Measurements from ENCODE around the gene CHMP4B. TPM values are rescaled to one million over a fixed set of nuclear protein-coding genes. Genes with fewer than 3 reads are reported as not detected.

Gene CHMP4B
- total RNA-seq, 1 experiment from 2014 or later, result 203 TPM

- Mint-ChIP-seq H3K36me3 (ENCODE audit: insufficient read depth, unreplicated experiment) (no peaks in the 10 kb centered on the region), H3K4me1 (ENCODE audit: low read depth, unreplicated experiment) (no peaks in the 10 kb centered on the region), H3K4me3 (ENCODE audit: unreplicated experiment) (no peak overlapping the region), H3K27me3 (ENCODE audit: insufficient read depth, unreplicated experiment) (no peaks in the 10 kb centered on the region), H3K27ac (ENCODE audit: unreplicated experiment) (no peak overlapping the region), H3K9me3 (ENCODE audit: unreplicated experiment) (peaks cover 17% of the 10 kb centered on the region)
- Histone ChIP-seq H3K4me3 (ENCODE audit: low read depth, low read length) (no peak overlapping the region), H3K27me3 (replicated peaks; ENCODE audit: control insufficient read depth, insufficient read depth, low read length) (no peaks in the 10 kb centered on the region), H3K36me3 (ENCODE audit: control insufficient read depth, insufficient read depth, low read length) (no peaks in the 10 kb centered on the region), H3K4me1 (no peaks in the 10 kb centered on the region), H3K9me3 (peaks cover 26% of the 10 kb centered on the region)
- no peak for TF ChIP-seq CTCF (IDR thresholded peaks at IDR 0.05; ENCODE audit: insufficient read depth in 1 of 2, low read depth in 1 of 2, low read length in 1 of 2, severe bottlenecking in 1 of 2, unreplicated experiment in 1 of 2)
- CTCF ChIA-PET, result no interaction called here
- no peak for DNase-seq
- intact Hi-C loops (cut with micrococcal nuclease; ENCODE audit: unreplicated experiment), result no loop called here
- no TSS peak for BruUV-seq (replicated peaks)
- POLR2A ChIA-PET, result no interaction called here
Observed at GRCh38 chr20:33875055-33875454, 63.9 kb downstream of the CHMP4B start.

GRCh38 chr20:33875534-33876026 is 64.4 kb downstream of the CHMP4B start:
- H3K27ac Mint-ChIP-seq (ENCODE audit: unreplicated experiment), result no peak overlapping the region
- H3K4me1 Mint-ChIP-seq (ENCODE audit: low read depth, unreplicated experiment), result no peaks in the 10 kb centered on the region
- no peak overlapping the region for H3K4me3 Mint-ChIP-seq (ENCODE audit: unreplicated experiment)
- H3K4me3 ChIP-seq (ENCODE audit: low read depth, low read length), result no peak overlapping the region
- TF ChIP-seq CTCF (IDR thresholded peaks at IDR 0.05; ENCODE audit: insufficient read depth in 1 of 2, low read depth in 1 of 2, low read length in 1 of 2, severe bottlenecking in 1 of 2, unreplicated experiment in 1 of 2), result no peak
- no peaks in the 10 kb centered on the region for H3K4me1 ChIP-seq
- POLR2A ChIA-PET, result no interaction called here
- no peaks in the 10 kb centered on the region for H3K27me3 ChIP-seq (replicated peaks; ENCODE audit: control insufficient read depth, insufficient read depth, low read length)
- no peaks in the 10 kb centered on the region for H3K36me3 ChIP-seq (ENCODE audit: control insufficient read depth, insufficient read depth, low read length)
- BruUV-seq (replicated peaks), result no TSS peak
- DNase-seq, result no peak
- CTCF ChIA-PET, result no interaction called here
- intact Hi-C loops (cut with micrococcal nuclease; ENCODE audit: unreplicated experiment), result no loop called here
- peaks cover 22% of the 10 kb centered on the region for H3K9me3 Mint-ChIP-seq (ENCODE audit: unreplicated experiment)
- peaks cover 31% of the 10 kb centered on the region for H3K9me3 ChIP-seq
- H3K27me3 Mint-ChIP-seq (ENCODE audit: insufficient read depth, unreplicated experiment), result no peaks in the 10 kb centered on the region
- H3K36me3 Mint-ChIP-seq (ENCODE audit: insufficient read depth, unreplicated experiment), result no peaks in the 10 kb centered on the region

GRCh38 chr20:33878583-33878982 is 67.4 kb downstream of the CHMP4B start:
- POLR2A ChIA-PET, result interaction anchor here (0.5 kb wide), 2 partner anchors 115 to 1413 kb away, joined by 4 to 6 read pairs; partner anchors contain the start of gene RALY
- no TSS peak for BruUV-seq (replicated peaks)
- Mint-ChIP-seq H3K4me1 (ENCODE audit: low read depth, unreplicated experiment) (no peaks in the 10 kb centered on the region), H3K27me3 (ENCODE audit: insufficient read depth, unreplicated experiment) (no peaks in the 10 kb centered on the region), H3K4me3 (ENCODE audit: unreplicated experiment) (no peak overlapping the region), H3K27ac (ENCODE audit: unreplicated experiment) (no peak overlapping the region), H3K36me3 (ENCODE audit: insufficient read depth, unreplicated experiment) (no peaks in the 10 kb centered on the region), H3K9me3 (ENCODE audit: unreplicated experiment) (peaks cover 23% of the 10 kb centered on the region)
- no peaks in the 10 kb centered on the region for H3K36me3 ChIP-seq (ENCODE audit: control insufficient read depth, insufficient read depth, low read length)
- H3K27me3 ChIP-seq (replicated peaks; ENCODE audit: control insufficient read depth, insufficient read depth, low read length), result no peaks in the 10 kb centered on the region
- intact Hi-C loops (cut with micrococcal nuclease; ENCODE audit: unreplicated experiment), result no loop called here
- H3K4me1 ChIP-seq, result no peaks in the 10 kb centered on the region
- DNase-seq, result no peak
- peaks cover 31% of the 10 kb centered on the region for H3K9me3 ChIP-seq
- H3K4me3 ChIP-seq (ENCODE audit: low read depth, low read length), result no peak overlapping the region
- CTCF ChIA-PET, result interaction anchor here (1.0 to 1.2 kb wide), 2 partner anchors 15 to 31 kb away, joined by 4 to 5 read pairs; no protein-coding TSS in a partner anchor
- TF ChIP-seq CTCF (IDR thresholded peaks at IDR 0.05; ENCODE audit: insufficient read depth in 1 of 2, low read depth in 1 of 2, low read length in 1 of 2, severe bottlenecking in 1 of 2, unreplicated experiment in 1 of 2), result no peak

Measured in Caco-2 (cell line).